ENCODE results near the gene RPS6KA2.
"Not testable (repeated sequence)": the region's sequence is repeated elsewhere in the genome, so short reads cannot be mapped to it uniquely, and the experiment has no call there.

RPS6KA2 gene

DNA sequence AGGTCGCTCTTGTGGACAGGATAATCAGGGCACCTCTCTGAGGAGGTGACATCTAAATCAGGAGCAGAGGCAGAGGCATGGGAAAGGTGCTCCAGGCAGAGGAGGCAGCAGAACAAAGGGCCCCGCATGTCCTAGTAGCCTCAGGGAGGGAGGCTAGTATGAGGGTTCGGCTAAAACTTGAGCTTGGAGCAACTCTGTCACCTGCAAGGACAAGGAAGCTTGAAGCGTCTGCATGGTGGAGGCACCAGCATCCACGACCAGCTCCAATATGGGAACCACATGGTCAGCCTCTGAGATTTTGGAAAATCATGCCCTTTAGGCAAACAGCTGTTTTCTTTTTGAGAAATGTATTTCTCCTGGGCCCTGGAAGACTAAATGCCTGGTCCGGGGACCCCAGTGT is 231.3 kb downstream of the RPS6KA2 start:
- DNase-seq (ENCODE audit: low read depth) = no peak

DNA sequence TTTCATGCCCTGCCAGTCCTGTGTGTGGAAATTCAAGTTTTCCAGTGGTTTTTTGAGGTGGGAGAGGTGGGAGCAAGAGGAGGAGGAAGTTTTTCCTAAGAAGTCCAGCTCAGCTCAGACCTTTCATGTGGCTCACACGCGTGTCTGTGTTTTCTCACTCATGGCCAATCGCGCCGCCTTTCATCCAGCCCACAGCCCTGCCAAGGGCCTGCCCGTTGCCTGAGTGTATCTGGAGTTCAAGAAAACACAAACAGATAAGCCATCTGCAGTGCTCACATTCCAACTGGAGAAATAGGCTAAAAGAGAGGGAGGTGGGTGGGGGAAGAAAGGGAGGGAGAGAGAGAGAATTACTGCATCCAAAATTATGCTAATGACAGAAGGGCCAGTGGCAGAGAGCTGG is 231.7 kb downstream of the RPS6KA2 start:
- DNase-seq (ENCODE audit: low read depth) = no peak

DNA sequence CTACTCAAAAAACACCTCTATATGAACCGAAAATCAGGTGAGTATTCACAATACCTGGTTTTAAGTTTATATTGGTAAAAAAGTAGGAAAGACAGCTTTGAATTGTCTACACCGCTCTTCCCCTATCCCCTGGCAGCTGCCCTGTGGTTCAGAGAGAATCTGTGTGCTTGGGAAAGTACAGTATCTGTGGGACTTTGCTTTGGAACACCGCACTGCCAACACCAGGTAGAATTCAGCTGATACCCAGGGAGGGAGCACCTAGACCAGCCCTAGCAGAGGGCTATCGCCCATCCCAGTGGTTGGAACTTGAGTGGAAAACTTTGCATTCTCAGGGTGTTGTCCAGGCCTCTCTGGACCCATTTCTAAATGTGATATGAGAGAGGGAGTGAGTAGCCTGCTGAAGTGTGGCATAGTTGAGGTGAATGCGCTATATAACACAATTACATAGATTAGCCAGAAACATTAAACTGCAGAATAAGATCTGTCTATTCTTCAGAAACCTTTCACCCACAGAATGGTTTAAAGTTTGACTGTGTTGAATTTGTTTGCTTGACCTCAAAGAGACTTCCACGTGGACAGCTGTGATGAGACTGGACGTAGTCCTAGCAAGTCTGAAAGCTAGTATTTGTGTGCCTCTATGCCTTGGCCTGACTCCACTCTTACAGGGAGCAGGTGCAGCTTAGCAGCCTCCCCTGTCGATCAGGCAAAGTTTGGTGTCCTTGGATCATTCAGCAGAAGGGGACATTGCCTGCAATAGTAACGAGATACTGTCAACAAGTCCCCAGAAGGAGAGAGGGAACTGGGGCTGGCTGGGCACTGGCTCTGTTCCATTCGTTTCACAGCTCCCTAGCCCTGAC is 232.8 kb downstream of the RPS6KA2 start:
- DNase-seq (ENCODE audit: low read depth) = no peak

DNA sequence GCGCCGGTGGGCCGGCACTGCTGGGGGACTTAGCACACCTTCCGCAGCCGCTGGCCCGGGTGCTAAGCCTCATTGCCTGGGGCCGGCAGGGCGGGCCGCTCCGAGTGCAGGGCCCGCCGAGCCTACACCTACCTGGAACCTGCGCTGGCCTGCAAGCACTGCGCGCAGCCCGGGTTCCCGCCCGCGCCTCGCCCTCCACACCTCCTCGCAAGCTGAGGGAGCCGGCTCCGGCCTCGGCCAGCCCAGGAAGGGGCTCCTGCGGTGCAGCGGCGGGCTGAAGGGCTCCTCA is 233.6 kb downstream of the RPS6KA2 start:
- DNase-seq (ENCODE audit: low read depth) = no peak

DNA sequence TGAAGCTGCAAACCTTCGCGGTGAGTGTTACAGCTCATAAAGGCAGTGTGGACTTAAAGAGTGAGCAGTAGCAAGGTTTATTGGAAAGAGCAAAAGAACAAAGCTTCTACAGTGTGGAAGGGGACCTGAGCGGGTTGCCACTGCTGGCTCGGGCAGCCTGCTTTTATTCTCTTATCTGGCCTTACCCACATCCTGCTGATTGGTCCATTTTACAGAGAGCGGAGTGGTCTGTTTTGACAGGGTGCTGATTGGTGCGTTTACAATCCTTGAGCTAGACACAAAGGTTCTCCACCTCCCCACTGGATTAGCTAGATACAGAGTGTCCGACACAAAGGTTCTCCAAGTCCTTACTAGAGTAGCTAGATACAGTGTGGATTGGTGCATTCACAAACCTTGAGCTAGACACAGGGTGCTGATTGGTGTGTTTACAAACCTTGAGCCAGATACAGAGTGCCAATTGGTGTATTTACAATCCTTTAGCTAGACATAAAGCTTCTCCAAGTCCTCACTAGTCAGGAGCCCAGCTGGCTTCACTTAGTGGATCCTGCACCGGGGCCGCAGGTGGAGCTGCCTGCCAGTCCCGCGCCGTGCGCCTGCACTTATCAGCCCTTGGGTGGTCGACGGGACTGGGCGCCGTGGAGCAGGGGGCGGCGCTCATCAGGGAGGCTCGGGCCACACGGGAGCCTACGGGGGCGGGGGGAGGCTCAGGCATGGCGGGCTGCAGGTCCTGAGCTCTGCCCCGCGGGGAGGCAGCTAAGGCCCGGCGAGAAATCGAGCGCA is 234.1 kb downstream of the RPS6KA2 start:
- DNase-seq (ENCODE audit: low read depth) = not testable (repeated sequence)

DNA sequence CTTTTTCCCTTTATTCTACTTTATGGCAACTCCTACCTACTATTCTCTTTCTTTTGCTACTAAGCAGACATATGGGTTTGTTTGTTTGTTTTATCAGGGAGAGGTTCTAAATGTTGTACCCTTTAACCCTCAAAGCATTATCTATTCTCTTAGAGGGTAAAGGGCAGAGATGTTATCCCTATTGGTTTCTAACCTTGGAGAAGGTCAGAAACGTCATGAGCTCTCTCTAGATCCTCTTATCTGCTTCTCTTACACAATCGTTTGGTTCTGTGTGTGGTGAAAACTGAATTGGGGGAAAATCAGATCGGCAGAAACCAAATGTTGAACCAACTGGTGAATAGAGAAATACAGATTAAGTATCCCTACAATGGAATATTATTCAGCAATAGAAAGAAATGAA is 237.9 kb downstream of the RPS6KA2 start:
- no peak for DNase-seq (ENCODE audit: low read depth)

DNA sequence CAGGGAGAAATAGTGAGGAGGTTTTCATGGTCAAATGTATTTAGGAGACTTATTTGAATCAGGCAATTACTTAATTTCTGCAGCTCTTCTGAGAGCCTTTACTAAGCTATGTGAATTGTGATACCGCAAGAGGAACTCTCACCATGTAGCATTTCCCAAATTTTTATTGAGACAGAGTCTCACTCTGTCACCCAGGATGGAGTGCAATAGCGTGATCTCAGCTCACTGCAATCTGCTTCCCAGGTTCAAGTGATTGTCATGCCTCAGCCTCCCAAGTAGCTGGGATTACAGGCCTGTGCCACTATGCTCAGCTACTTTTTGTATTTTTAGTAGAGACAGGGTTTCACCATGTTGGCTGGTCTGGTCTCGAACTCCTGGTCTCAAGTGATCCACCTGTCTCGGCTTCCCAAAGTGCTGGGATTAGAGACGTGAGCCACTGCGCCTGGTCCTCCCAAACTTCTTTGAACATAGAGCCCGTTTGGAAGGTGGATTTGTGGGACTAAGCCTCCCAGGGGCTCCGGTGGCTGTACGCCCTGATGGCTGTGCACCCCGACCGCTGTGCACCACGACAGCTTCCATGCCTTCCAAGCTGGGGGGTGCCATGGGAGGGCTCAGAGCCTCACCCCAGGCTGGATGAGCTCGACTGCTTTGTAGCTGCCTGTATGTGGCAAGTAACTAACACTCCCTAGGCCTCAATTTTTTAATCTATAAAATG is 238.6 kb downstream of the RPS6KA2 start:
- no peak for DNase-seq (ENCODE audit: low read depth)

DNA sequence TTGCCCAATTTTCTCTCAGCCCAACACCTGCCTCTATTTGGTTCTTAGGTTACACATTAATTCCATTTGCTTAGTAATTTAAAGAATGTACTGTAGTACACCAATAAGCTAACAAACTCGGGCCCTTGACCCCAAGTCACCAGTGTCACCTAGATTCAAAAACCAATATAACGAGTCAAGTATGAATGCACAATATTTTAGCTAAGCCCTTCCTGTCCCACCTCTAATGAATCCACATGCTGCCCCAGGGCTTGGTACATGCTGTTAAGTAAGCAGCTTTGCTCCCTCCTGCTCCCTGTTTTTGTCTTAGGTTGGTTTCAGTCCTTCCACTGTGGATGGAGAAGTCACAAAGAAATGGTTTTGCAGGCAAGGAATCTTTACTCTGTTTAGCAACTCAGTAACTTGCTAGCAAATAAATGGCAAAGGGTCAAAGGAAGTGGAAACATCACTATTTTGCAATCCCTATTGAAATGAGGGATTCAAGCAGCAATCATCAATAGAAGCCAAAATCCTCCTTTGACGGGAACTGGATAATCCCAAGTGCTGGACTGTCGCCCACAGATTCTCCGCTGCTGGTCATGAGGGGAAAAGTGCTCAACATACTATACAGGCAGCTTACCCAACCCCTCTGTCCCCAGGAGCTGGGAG is 239.3 kb downstream of the RPS6KA2 start:
- DNase-seq (ENCODE audit: low read depth) = no peak

DNA sequence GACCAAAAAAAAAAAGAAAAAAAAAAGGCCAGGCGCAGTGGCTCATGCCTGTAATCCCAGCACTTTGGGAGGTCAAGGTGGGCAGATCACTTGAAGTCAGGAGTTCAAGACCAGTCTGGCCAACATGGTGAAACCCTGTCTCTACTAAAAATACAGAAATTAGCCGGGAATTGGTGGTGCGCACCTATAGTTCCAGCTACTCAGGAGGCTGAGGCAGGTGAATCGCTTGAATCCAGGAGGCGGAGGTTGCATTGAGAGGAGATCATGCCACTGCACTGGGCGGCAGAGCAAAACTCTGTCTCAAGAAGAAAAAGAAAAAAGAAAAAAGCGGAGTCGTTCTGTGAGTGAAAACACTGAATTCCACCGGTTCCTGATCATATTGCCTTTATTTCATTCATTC is 240.0 kb downstream of the RPS6KA2 start:
- not testable (repeated sequence) for DNase-seq (ENCODE audit: low read depth)

DNA sequence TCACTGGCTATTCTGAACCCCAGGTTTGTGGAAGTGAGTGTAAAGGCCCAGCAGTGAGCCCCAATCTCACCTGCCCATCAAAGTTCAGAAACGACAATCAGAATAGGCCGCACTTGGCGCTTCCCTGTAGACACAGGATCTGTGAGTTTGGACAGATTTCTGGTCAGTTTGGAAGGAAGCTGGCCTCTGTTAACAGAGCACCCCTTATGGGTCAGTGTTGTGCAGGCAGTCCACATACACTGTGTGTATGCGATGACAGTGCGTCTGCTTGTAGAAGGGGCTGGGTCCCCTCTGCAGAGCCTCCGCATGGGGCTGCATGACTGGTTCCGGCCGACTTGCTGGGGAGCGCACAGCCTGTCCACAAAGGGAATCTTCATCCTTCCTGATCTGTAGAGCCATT is 240.9 kb downstream of the RPS6KA2 start:
- no peak for DNase-seq (ENCODE audit: low read depth)

DNA sequence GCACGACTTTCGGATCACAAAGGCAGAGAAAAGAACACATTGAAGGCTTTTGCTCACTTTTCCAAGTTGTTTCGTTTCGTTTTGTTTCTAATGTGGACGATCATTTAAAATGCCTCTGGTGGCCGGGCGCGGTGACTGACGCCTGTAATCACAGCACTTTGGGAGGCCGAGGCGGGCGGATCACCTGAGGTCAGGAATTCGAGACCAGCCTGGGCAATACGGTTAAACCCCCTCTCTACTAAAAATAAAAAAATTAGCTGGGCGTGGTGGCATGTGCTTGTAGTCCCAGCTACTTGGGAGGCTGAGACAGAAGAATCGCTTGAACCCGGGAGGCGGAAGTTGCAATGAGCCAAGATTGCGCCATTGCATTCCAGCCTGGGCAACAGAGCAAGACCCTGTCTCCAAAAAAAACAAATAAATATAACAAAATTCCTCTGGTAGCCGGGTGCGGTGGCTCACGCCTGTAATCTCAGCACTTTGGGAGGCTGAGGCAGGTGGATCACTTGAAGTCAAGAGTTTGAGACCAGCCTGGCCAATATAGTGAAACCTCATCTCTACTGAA is 243.2 kb downstream of the RPS6KA2 start:
- DNase-seq (ENCODE audit: low read depth) = not testable (repeated sequence)

DNA sequence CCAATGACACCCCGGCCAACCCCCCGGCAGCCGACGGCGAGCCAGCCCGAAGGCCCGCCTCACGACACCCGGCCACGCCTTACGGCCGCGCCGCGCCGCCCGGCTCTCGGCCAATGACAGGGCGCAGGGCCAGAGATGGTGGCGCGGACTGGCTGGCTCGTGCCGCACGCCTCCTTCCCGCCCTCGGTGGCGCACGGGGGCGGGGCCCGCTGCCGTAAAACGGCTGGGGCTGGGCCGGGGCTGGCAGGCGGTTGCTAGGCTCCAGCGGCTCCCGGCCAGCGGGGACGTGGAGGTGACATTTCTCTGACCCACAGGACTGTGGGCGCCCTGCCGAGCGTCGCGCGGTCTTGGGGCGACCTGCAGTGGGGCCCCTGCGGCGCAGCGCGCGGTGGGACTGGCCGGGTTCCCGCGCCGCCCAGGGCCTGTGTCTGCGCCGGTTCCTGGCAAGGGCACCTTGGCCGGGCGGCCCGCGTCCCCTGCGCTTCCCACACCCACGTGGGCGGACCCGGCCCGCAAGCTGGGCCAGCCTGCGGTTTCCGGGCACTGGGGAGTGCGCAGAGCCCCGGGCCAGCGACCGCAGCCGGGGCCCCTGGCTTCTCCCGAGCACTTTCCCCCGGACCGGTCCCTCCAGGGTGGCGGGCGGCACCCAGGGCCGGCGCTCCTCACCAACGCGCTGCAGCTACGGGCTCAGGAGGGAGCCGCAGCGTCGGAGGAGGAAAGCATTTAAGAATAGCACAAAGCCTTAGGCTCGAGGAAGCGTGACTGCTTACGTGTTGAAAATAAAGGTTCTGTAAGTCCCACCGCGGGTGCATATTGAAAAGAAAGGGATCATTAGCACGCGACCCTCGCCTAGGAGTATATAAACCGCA is 243.9 kb downstream of the RPS6KA2 start, which contains the start of gene MPC1:
MPC1 (minus strand) TSS at position 8 of the 869 bp plus-strand sequence. CDS start 64 bp downstream, outside the sequence.
- peak; percentile 97 for DNase-seq (ENCODE audit: low read depth)

DNA sequence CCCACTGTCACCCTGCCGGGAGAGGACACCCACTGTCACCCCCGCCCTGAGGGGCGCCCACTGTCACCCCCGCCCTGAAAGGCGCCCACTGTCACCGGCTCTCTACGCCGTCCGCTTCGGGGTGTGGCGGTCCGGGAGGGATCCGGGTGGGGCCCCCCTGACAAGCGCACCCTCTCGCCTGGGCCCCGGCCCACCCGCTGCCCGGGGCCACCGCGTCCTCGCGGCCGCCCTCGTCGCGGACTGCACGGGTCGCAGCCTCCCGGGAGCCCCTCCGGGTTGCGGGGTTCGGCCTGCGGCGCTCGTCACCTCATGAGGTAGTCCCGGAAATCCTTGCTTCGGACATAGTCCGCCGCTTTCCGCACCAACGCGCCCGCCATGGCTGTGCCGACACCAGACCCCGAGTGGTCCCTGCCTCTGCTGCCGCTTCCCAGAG is 244.5 kb downstream of the RPS6KA2 start:
- DNase-seq (ENCODE audit: low read depth) = no peak

DNA sequence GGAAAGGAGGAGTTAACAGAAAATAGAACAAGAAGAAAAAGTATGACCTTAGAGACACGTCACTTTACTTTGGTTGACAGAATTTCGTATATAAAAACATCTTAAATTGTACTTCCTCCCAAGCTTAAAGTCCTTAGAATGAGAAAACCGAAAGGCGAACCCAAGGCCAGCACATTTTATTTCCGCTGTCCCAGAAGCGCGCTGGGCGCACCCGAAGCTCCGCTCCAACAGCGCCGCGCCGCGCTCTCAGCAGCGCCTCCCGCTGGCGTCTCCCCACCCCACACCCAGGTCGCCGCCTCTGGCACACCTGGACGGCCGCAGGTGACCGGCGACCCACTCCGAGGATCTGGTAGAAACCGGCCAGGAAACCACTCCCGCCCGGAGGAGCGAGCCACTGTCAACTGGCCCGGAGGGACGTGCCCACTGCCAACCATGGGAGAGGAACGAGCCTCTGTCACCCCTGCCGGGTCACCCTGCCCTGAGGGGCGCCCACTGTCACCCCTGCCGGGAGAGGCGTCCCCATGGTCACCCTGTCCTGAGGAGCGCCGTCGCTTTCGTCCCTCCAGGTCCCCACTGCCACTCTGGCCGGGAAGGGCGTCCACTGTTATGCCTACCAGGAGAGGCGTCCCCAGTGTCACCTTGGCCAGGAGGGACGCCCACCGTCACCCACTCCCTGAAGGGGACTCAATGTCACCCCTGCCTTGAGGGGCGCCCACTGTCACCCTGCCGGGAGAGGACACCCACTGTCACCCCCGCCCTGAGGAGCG is 245.1 kb downstream of the RPS6KA2 start:
- DNase-seq (ENCODE audit: low read depth) = peak; percentile 55

DNA sequence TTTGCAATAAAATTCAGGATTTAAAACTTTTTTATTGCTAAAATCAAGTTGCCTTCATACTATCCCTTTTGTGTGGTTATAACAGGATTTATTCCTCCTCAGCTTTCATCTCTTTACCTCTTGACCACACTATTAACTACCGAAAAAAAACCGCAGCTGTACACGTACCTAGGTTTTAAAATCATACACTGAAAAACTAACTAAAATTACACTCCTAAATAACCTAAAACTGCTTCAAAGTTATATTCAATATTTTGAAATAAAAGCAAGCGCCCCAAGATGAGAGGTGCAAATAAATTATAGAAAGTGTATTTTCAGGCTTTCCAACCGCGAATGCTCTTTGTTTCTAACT is 245.7 kb downstream of the RPS6KA2 start:
- DNase-seq (ENCODE audit: low read depth) = no peak

DNA sequence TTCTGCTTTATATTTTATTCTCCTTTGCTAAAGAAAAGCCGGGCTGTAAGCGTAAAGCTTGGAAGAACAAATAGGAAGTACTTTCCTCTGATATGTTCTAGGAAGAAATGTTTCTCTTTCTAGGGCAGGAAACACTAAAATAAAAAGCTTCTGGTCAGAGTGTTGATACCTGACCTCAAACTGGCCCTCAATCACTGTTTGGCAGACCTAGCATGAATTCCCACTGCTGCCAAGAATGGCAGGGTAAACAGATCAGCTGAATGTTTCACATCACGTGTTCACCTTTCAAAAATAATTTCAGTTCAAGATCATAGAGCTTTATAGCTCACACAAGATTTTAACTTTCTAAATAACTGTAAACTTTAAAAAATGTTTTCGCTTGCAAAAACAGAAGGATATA is 247.3 kb downstream of the RPS6KA2 start:
- no peak for DNase-seq (ENCODE audit: low read depth)

DNA sequence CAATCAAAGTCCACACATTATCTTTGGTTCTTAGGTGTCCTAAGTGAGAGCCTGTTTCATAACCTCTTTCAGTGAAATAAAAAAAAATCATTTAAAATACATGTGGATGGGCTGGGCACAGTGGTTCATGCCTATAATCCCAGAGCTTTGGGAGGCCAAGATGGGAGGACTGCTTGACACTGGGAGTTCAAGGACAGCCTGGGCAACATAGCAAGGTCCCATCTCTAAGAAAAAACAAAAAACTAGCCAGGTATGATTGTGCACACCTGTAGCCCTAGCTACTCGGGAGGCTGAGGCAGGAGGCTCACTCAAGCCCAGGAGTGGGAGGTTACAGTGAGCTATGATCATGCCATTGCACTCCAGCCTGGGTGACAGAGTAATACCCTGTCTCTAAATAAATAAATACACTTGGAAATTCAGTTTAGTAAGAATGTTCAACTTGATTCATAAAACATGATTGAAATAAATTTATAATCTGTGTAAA is 247.9 kb downstream of the RPS6KA2 start:
- DNase-seq (ENCODE audit: low read depth) = no peak

DNA sequence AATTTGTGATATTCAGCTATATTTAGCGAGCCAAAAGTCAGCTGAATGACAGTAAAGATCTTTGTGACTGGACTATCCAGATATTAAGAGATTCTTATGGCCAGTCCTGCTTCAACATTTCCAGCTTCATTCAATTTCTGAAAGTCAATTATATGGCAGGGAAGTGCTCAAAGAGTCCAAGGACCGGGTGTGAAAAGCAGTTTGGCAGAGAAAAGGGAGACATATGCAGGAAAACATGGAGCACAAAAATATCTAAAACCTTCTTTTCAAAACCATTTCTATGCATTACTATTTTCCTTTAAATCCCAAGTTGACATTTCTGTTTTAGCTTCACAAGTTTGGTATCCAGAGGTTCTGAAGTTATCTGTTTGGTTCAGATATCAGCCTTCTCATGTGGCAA is 249.3 kb downstream of the RPS6KA2 start:
- no peak for DNase-seq (ENCODE audit: low read depth)

DNA sequence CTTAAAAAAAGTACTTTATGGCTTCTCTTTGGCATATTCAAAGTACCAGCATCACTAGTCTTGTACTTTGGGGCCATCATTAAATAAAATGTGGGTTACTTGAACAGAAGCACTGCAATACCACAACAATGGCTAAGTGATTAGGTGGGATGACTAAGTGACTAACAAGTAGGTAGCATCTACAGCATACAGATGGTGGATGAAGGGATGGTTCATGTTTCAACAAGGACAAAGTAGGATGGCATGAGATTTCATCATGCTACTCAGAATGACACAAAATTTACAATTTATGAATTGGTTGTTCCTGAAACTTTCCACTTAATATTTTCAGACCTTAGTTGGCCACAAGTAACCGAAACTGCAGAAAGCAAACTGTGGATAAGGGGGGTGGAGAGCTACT is 252.0 kb downstream of the RPS6KA2 start:
- no peak for DNase-seq (ENCODE audit: low read depth)

DNA sequence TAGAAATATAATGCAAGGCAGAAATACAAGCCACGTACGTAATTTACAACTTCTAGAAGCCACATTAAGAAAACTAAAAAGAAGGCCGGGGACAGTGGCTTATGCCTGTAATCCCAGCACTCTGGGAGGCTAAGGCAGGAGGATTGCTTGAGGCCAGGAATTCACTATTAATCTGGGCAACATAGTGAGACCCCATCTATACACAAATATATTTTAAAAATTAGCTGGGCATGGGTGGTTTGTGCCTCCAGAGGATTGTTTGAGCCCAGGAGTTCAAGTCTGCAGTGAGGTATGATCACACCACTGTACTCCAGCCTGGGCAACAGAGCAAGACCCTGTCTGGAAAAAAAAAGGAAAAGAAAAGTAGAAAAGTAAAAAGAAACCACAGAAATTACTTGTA is 256.6 kb downstream of the RPS6KA2 start:
- no peak for DNase-seq (ENCODE audit: low read depth)
